ENCODE measurements around the gene LRRC4B.

DNA sequence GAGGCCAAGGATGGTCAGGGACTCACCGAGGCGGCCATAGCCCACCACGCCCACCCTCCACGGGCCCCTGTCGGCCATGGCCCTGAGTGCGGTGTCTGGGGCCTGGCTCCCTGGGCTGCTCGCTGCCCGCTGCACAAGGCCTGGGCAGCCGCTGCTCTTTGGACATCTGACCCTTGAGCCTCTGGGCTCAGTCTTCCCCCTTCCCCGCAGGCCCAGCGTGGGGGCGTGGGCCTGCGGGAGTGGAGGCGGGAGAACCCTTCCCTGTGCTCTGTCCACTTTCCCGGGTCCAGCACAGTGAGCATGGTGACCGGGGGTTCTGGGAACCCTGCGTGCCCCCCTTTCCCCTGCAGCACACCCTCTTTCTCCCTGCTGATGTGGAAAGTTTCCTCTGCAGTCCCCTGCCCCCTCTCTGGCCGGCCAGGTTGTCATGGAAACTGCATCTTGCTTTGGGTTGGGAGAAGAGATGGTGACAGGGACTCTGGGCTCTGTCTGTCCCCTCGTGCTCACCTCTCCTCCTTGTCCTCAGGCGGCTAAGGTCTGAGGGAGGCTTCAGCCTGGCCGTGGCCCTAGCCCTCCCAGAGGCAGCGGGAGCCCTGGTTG, 54.4 kb downstream of the LRRC4B start, which contains the start of gene ASPDH:
- TF ChIP-seq, protein P1, sequence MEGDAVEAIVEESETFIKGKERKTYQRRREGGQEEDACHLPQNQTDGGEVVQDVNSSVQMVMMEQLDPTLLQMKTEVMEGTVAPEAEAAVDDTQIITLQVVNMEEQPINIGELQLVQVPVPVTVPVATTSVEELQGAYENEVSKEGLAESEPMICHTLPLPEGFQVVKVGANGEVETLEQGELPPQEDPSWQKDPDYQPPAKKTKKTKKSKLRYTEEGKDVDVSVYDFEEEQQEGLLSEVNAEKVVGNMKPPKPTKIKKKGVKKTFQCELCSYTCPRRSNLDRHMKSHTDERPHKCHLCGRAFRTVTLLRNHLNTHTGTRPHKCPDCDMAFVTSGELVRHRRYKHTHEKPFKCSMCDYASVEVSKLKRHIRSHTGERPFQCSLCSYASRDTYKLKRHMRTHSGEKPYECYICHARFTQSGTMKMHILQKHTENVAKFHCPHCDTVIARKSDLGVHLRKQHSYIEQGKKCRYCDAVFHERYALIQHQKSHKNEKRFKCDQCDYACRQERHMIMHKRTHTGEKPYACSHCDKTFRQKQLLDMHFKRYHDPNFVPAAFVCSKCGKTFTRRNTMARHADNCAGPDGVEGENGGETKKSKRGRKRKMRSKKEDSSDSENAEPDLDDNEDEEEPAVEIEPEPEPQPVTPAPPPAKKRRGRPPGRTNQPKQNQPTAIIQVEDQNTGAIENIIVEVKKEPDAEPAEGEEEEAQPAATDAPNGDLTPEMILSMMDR (IDR thresholded peaks at IDR 0.05): no peak
- no peak for TF ChIP-seq POLR2A (IDR thresholded peaks at IDR 0.05)
